ENCODE results near the gene CLTCL1.
"Not testable (repeated sequence)": the region's sequence is repeated elsewhere in the genome, so short reads cannot be mapped to it uniquely, and the experiment has no call there.

Gene CLTCL1

DNA sequence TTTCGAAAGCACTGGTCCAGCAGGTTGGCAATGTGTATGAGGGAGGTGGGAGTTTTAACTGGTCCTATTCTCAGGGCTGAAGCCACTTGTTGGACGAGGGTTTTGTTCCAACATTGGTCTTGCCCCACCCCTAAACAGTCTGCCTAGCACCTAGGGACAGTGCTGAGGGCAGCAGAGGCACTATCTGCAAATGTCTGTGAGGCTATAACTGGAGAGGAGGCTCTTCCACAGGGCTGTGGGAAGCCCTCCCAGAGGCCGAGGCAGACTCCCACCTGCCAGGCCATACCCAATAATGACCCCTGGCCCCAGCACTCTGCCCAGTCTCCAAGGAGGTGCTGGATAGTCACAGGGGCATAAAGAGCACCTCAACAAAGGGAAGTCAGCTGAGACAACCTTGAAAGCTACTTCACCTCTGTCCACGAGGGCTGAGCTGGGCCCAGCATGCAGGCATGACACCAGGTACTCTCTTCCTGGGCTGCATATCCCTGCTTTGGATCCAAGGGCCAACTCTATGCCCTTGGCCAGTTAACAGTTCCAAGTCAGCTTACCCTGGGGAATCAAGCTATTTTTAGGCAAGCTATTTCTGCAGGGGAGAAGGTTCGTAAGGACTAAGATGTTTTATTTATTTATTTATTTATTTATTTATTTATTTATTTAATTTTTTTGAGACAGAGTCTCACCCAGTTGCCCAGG lies 72.8 kb downstream of the CLTCL1 start:
- DNase-seq (ENCODE audit: low spot score) = no peak

DNA sequence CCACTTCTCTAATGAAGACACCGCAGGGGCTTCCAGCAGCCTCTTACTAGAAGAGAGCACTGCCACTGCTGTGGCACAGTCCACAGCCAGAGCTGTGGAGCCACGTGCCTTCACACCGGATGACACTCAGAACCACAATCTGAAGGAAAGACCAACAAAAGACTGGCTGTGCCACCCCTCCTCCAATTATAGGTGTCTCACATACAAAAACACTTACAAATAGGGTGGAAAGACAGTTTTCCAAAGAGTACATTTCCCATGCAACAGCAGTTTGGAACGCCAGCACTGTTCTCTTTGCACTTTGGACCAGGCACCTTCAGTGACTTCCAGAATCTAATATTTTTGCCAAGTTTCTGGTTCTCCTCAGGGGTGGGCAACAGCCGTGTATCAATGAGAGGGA lies 74.9 kb downstream of the CLTCL1 start:
- DNase-seq (ENCODE audit: low spot score) = no peak

DNA sequence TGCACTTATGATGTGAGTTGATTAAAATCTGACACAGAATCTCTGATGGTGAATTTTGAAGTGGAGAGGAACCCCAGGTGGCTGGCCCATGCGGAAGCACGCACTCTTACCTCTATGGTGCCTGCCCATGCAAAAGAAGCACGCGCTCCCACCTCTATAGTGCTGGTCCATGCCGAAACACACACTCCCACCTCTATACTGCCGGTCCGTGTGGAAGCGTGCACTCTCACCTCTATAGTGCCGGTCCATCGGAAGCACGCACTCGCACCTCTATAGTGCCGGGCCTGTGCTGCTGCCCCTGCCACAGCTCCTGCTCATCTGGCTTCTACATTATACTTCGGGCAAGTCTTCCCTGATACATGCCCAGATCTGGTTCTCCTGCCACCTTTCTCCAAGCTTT lies 76.2 kb downstream of the CLTCL1 start:
- DNase-seq (ENCODE audit: low spot score) = no peak

DNA sequence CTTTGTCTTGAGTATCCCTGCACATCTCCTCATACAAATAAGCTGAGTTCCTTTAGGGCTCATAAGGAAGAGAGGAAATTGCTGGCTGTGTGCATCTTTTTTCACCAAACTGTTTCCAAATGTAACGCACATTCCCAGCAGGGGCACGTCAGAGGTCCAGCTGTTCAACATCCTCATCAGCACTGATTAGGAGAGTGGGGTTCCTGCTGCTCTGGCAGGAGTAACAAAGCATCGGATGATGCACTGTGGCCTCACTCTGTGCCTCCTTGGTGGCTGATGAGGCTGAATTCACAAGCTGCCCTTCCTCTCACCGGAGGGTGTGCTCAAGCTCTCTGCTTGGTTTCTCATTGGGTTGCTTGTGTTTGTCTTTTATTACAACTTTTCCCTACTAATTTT lies 77.4 kb downstream of the CLTCL1 start:
- DNase-seq (ENCODE audit: low spot score) = no peak

DNA sequence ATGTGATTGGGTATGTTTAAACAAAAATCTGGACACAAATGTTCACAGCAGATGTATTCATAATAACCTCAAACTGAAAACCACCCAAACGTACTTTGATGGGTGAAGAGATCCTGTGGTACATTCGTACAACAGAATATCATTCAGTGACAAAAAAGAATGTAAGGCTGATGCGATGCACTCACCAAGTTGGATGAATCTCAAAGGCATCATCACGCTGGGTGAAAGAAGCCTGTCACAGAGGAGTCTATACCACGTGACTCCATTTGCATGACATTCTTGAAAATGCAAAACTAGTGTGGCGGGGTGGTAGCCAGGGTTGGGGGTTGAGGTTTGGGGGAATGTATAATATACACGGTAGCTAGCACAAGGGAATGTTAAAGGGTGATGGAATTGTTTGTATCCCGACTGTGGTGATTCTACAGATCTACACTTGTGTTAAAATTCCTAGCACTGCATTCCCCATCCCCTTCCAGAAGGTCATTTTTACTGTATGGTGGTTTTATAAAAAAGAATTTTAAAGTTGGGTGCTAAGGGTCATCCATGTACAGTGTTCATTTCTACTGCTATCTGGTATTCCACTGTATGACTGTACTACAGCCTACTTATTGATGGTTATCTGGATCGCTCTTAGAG lies 78.0 kb downstream of the CLTCL1 start:
- no peak for DNase-seq (ENCODE audit: low spot score)

DNA sequence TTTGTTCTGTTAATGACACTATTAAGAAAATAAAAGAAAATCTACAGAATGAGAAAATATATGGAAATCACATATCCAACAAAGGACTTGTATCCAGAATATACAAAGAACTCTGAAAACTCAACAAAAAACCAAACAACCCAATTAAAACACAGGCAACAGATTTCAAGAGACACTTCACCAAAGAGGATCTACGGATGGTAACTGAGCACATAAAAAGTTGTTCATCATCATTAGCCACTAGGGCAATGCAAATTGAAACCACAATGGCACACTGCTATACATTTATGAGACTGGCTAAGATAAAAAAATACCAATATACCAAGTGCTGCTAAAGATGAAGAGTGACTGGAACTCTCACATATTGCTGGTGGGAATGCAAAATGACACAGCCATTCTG lies 78.5 kb downstream of the CLTCL1 start:
- DNase-seq (ENCODE audit: low spot score) = no peak

DNA sequence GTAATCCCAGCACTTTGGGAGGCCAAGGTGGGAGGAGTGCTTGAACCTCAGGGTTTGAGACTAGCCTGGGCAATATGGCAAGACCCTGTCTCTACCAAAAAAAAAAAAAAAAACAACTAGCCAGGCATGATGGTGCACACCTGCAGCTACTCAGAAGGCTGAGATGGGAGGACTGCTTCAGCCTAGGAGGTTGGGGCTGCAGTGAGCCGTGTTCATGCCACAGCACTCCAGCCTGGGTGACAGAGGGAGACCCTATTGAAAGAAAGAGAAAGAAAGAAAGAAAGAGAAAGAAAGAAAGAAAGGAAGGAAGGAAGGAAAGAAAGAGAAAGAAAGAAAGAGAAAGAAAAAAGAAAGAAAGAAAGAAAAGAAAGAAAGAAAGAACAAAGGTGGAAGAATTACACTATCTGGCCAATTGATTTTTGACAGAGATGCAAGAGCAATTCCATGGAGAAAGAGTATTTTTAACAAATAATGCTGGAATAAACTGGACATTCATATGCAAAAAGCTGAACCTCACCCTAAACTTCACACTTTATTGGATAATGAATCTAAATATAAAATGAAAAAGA lies 79.1 kb downstream of the CLTCL1 start:
- DNase-seq (ENCODE audit: low spot score) = no peak

DNA sequence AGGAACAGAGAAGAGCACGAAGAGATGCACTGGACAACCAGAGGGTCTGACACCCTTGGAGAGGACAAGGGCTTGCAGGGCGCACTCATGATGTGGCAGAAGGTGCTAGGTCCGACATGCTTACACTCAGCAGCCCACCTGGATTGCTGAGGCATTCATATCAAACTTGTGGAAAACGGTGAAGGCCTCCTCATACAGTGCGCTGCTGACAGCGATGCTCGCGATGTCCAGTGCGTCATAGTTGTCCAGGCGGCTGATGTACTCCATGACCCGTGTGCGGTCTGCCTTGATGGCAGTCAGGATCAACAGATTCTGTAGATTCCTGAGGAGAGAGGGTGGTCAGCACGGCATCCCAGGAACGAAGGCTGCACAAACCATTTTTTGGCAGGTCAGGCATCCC lies 81.3 kb downstream of the CLTCL1 start:
- DNase-seq (ENCODE audit: low spot score) = no peak

DNA sequence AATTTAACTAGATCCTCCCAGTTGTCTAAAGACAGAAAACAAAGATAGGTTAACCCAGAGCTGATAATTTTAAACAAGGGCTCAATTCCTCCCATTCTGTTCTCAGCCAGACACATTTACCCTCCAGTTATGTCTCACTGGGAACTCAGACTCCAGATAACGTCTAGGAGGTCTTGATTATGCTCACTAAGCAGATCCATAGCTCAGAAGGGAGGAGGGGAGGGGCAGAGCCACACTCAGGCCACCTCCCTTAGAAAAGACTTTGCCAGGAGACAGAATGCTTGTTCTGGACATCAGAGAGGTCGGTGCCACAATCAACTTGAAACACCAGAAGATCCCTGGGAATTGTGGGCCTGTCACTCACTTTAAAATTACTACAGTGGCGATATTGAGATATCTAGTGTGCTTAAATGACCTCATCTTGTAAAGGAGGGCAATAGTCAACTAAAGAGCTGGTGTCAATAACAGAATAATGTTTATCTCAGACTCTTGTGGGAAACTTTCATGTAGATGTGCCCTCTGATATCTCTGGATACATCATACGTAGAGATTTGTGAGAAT lies 83.2 kb downstream of the CLTCL1 start:
- no peak for DNase-seq (ENCODE audit: low spot score)

DNA sequence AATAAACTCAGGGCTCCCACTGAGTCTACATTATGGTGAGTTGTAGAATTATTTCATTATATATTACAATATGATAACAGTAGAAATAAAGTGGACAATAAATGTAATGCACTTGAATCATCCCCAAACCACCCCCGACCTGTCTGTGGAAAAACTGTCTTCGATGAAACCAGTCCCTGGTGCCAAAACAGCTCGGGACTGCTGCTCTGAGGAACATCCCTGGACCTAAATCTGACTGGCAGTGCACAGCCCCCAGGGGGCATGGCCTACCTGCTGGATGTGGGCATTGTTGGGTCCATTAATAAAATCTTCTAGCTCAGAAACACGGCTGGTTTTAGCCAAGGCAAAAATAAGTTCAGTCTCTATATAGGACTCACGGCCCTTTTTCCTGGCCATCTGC lies 83.6 kb downstream of the CLTCL1 start:
- DNase-seq (ENCODE audit: low spot score) = no peak

DNA sequence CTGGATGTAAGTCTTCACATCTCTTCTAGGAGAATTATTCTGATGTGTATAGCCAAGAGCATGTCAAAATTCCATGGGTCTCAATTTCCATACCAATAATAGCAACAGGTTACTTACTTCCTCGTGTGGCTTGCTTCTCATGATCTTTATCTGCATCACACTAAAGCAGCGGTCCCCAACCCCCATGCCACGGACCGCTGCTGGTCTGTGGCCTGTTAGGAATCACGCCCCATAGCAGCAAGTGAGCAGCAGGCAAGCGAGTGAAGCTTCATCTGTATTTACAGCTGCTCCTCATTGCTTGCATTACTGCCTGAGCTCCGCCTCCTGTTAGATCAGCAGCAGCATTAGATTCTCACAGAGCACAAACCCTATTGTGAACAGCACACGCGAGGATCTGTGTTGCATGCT lies 84.1 kb downstream of the CLTCL1 start:
- no peak for DNase-seq (ENCODE audit: low spot score)

DNA sequence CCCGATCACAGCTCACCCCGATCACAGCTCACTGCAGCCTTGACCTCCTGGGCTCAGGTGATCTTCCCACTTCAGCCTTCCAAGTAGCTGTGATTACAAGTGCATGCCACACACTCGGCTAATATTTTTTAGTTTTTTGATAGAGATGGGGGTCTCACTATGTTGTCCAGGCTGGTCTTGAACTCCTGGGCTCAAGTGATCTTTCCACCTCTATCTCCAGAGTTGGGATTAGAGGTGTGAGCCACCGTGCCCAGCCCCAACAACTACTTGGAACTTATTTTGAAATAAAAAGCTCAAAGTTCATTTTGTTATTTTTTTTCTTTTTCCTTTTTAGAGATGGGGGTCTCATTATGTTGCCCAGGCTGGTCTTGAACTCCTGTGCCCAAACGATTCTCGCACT lies 85.2 kb downstream of the CLTCL1 start:
- no peak for DNase-seq (ENCODE audit: low spot score)

DNA sequence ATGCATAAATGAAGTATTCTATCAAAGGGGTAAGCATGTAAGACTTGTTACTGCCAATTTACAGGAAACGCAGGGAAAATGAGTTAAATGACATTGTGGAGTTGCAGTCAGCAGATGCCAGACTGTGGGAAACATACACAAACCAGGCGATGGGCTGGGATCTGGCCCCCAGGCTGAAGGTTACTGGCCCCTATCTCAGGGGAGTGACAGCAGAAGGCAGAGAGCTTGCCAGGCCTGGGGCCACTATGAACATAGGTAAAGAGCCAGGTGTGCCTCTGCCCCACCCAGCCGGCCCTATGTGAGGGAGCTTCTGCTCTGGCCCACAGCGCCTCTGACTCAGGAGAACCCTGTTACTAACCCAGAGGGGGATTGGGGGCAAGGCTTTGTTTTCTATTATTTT lies 86.9 kb downstream of the CLTCL1 start:
- DNase-seq (ENCODE audit: low spot score) = no peak

DNA sequence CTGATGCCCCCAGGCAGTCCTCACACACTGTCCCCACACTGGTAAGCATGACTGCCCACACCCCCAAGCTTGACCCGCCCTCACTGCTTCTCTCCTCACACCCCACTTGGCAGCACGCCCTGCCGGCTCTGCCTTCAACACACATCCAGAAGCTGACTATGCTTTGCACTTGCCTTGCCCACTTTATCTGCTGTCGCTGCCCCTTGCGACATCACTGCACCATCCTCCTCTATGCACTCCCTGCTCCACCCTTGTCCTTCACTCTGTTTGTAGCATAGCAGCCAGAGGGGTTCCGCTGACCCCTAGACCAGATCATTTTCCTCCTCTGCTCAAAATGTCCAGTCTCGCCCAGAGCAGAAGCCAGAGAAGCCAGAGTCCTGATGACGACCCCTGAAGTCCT lies 87.7 kb downstream of the CLTCL1 start:
- no peak for DNase-seq (ENCODE audit: low spot score)

DNA sequence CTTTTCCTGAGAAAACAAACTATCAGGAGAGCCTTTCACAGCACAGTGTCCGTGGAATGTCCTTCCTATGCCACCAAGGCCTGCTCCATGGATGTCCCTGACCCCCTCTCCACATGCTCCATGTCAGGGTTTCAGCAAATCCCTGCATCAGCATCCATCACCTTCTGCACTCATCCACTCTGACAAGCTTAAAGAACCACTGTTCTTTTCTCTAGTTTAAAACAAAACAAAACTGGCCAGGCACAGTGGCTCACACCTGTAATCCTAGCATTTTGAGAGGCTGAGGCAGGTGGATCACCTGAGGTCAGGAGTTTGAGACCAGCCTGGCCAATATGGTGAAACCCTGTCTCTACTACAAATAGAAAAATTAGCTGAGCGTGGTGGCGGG lies 88.7 kb downstream of the CLTCL1 start:
- DNase-seq (ENCODE audit: low spot score) = not testable (repeated sequence)

DNA sequence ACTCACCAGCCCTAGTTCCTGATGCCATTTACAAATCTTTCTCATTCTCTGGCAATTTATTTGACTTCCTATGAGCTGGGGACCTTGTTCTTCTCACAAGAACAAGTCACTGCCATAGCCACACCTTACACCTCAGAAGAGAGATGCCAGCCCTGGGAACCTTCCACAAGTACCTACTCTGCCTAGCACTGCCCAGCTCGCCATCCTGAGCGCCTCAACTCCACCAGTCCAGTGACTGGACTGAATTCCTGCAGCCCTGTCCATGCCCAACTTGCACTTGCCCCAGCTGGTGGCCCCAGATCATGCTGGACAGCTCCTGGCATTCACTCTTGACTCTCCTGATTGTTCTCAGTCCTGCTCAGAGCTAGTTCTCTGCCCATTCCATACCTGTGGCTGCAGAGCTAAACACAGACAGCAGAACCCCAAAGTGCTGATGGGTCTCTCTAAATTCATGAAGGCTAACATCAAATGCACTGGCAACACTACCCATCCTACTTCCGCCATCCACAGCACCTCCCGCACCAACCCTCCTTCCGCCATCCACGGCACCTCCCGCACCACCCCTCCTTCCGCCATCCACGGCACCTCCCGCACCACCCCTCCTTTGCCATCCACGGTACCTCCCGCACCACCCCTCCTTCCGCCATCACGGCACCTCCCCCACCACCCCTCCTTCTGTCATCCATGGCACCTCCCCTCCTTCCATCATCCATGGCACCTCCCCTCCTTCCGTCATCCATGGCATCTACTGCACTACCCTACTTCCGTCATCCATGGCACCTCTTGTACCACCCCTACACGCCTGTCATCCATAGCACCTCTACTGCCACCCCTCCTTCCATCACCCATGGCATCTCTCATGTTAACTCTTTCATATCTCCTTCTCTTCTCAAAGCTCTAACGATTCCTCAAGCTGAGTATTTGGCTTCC lies 89.4 kb downstream of the CLTCL1 start:
- no peak for DNase-seq (ENCODE audit: low spot score)

DNA sequence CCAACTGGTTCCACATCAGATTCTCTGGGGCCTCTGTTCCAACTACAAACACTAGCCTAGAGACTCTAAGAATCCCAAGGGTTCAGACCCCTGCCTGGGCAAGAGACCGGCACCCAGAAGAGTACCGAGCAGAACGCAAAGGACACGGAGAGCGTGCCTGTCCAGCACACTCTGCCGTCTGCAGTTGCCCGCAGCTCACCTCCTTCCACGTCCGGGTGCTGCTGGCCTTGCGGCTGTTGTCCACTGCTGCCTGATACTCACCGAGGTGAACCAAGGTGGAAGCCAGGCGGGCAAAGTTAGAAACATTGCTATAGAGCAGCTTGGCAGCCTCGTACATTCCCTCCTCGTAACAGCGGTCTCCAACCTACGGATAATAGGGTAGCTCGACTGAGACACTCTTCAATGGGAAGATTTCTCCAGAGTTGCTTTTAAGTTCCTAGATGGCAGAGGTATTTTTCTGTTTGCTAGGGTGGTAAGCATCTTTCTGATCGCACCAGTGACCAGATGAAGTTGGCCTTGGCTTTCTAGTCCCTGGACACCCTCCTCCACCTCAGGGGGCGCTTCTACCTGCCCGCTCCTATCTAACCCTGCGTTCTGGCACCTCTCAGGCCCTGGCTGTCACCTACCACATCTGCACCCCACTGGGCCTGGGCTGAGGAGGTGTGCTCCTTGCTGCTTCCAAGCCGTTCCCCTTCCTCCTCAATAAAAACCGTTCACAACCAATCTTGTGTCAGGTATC lies 90.2 kb downstream of the CLTCL1 start:
- no peak for DNase-seq (ENCODE audit: low spot score)

DNA sequence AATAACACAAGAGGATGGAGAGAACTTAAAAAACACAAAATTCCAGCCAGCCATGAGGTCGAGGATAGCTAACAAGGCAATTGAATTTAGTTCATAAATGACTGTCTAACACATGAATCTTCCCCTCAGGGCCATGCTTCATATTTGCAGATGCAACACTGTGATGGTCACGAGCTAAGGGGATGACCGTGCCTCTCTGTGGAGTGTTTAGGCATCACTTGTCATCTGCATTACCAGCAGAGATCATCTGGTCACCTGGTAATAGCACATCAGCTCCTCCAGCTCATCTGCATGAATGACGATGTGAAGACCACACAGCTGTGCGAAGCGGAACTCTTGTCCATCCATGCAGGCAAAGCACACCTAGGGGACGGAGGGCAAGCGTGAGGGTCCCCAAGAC lies 92.0 kb downstream of the CLTCL1 start:
- no peak for DNase-seq (ENCODE audit: low spot score)

DNA sequence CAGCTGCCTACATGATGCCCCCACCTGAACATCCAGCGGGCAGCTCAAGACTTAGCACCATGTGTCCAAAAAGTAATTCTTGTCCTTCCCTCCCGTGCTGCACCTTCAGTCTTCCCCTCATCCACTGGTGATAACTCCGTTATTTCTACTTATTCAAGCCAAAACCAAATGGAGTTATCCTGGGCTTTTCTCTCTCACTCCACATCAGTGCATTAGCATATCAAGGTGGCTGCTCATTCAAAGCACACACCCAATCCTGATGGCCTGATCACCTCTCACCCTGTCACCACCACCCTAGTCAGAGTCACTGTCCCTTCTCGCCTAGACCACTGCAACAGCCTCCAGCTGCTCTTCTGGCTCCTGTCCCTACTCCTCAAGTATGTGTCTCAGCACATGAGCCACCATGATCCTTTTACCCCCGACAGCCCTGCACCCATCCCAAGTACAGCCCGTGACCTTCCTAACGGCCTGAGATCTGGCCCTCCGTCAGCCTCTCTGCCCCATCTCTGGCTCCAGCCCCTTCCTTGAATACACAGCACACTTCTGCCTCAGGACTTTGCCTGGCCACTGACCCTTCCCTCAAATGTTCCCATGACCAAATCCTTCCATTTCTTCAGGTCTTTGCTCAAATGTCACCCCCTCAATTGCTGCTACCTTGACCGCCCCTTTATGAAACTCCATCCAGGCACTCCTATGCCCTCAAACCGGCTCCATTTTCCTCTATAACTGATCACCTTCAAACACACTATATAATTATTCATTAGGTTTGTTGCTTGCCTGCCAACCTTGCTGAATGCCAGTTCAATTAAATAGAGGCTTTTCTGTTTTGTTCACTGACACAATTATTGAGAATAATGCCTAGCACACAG lies 93.3 kb downstream of the CLTCL1 start:
- no peak for DNase-seq (ENCODE audit: low spot score)

DNA sequence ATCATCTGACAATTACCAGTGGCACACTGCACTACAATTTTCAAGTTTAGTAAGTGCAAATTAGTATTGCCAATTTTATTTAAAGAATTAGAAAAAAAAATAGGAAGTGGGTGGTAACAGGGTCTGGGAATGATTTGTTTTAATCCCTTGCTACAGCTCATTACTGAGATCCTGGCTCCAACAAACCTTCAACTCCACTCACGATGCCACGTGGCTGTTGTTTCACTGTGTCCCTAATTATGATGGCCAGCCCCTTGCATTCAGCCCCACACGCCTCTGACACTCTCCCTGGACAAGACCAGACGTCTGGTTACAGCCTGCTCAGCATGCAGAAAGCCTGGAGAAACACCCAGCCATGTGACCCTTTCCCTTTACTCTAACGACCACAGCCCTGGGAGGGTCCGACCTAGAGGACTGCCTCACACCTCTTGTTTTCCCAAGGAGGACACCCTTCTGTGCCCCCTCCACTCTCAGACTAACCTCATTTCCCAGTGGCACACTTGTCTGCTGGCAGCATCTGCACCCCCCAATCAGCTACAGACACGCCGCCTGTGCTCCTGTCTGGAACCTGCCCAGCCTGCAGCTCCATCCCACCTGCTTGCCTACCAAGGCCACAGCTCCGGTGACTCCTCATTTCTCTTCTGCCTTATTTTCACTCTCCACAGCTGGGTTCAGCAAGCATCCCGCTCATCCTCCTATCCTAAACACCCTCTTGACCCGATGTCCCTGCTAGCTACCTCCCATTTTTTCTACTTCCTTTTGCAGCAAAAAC lies 94.5 kb downstream of the CLTCL1 start:
- no peak for DNase-seq (ENCODE audit: low spot score)

All from ecto neural progenitor cell (in vitro differentiated cells).